NCI-H2171 (cell line): ENCODE measurements around the gene RPS29.
"Not testable (repeated sequence)": the region's sequence is repeated elsewhere in the genome, so short reads cannot be mapped to it uniquely, and the experiment has no call there.

Experiments used
- DNase-seq: peaks from one replicate; lab custom pipeline; 2025; lab: John Stamatoyannopoulos, UW

The RPS29 gene

GRCh38 chr14:49598189-49598484, 12.0 kb upstream of the RPS29 start:
- DNase-seq = no peak

GRCh38 chr14:49594347-49595091, 8.3 kb upstream of the RPS29 start:
- DNase-seq = no peak

- DNase-seq = no peak
Observed at GRCh38 chr14:49593016-49593415, 6.8 kb upstream of the RPS29 start.

GRCh38 chr14:49589387-49589786, 3.2 kb upstream of the RPS29 start:
- DNase-seq = no peak

- peak; percentile 48 for DNase-seq
Observed at GRCh38 chr14:49586673-49587460, 687 bp upstream of the RPS29 start.

GRCh38 chr14:49584981-49585640, 1.1 kb downstream of the RPS29 start:
- not testable (repeated sequence) for DNase-seq

GRCh38 chr14:49584058-49584457, 2.1 kb downstream of the RPS29 start:
- no peak for DNase-seq

- DNase-seq = no peak
Observed at GRCh38 chr14:49583629-49584028, 2.6 kb downstream of the RPS29 start.

GRCh38 chr14:49582113-49582977, 3.8 kb downstream of the RPS29 start:
- DNase-seq = no peak

- no peak for DNase-seq
Observed at GRCh38 chr14:49581209-49582112, 4.7 kb downstream of the RPS29 start.

GRCh38 chr14:49579841-49580240, 6.3 kb downstream of the RPS29 start:
- DNase-seq = no peak

- DNase-seq = no peak
Observed at GRCh38 chr14:49578141-49578540, 8.0 kb downstream of the RPS29 start.

- no peak for DNase-seq
Observed at GRCh38 chr14:49574038-49574437, 12.1 kb downstream of the RPS29 start.

- no peak for DNase-seq
Observed at GRCh38 chr14:49569281-49569680, 16.9 kb downstream of the RPS29 start.

- no peak for DNase-seq
Observed at GRCh38 chr14:49566714-49567113, 19.5 kb downstream of the RPS29 start.

- DNase-seq = no peak
Observed at GRCh38 chr14:49559979-49560768, 26.0 kb downstream of the RPS29 start.

- DNase-seq = no peak
Observed at GRCh38 chr14:49553892-49554291, 32.3 kb downstream of the RPS29 start.

GRCh38 chr14:49553106-49553505, 33.1 kb downstream of the RPS29 start:
- no peak for DNase-seq

- DNase-seq = no peak
Observed at GRCh38 chr14:49551569-49551968, 34.6 kb downstream of the RPS29 start.
